Prostate gland (tissue), 2 donors: ENCODE measurements around the gene ARMH3. TPM values are rescaled to one million over a fixed set of nuclear protein-coding genes. Genes with fewer than 3 reads are reported as not detected.

Source experiments
- DNase-seq: peaks from one replicate; pipeline ENCODE4 v3.0.0-alpha.2; 2019; ENCODE audit warnings: low spot score
- H3K27ac ChIP-seq, 2 donors: fragments of 200-600 bp; sonication (generic); 2 replicates each; pipeline ENCODE4 v1.5.1; 2017 to 2019
- H3K27me3 ChIP-seq: fragments of 200-600 bp; sonication (generic); replicated peaks from 2 replicates; pipeline ENCODE4 v1.5.1; 2019; ENCODE audit not compliant: insufficient read depth
- H3K36me3 ChIP-seq, 2 donors: fragments of 200-600 bp; sonication (generic); 1 replicate in 1 of 2; 2 replicates in 1 of 2; pipeline versions ENCODE4 v1.5.1 to v1.8.1; 2017 to 2019
- H3K4me1 ChIP-seq: fragments of 200-600 bp; sonication (generic); replicated peaks from 2 replicates; pipeline ENCODE4 v1.5.1; 2019
- H3K4me3 ChIP-seq, 2 donors: fragments of 200-600 bp; sonication (generic); 2 replicates each; pipeline ENCODE4 v1.5.1; 2017 to 2019
- H3K9me3 ChIP-seq: fragments of 200-600 bp; sonication (generic); 2 replicates; pipeline ENCODE4 v1.5.1; 2017
- POLR2A ChIP-seq: fragments of 450-650 bp; IDR thresholded peaks from one replicate; pipeline ENCODE4 v1.6.1; 2016; ENCODE audit warnings: antibody characterized with exemption, mild to moderate bottlenecking
- POLR2AphosphoS5 ChIP-seq: sonication (generic); formaldehyde crosslinking; IDR thresholded peaks from one replicate; pipeline ENCODE4 v1.6.1; 2017; ENCODE audit warnings: antibody characterized with exemption
- WGBS: methylation state at CpG from one replicate; pipeline ENCODE4 v1.1.5; 2018; 5-methylcytosine and 5-hydroxymethylcytosine counted together
- intact Hi-C: fragments of 100-400 bp; cut with DNase I; formaldehyde crosslinking; loops from one replicate; pipeline ENCODE4 v1.14.2; 2022
- total RNA-seq, 2 donors: library from RNA; depleted of rRNA; stranded (reverse); fragments of >200 nt; gene quantifications; one replicate each; pipeline ENCODE4 v1.1.0, GENCODE V29; 2016
- TF ChIP-seq, protein P1 (sequence below), 4 experiments: fragments of 200-600 bp in 2 of 4; fragments of 450-650 bp in 2 of 4; sonication (generic) in 2 of 4; IDR thresholded peaks; 1 replicate in 3 of 4; 2 replicates in 1 of 4; pipeline ENCODE4 v1.5.1; 2016 to 2019; ENCODE audit warnings: antibody characterized with exemption in 4 of 4, mild to moderate bottlenecking in 2 of 4, moderate library complexity in 2 of 4

The ARMH3 gene
- total RNA-seq, 2 donors from 2014 or later: 15.1 to 20.5 TPM

GRCh38 chr10:102033787-102034186 is 22.2 kb downstream of the ARMH3 start:
- Histone ChIP-seq H3K36me3 (no peaks in the 10 kb centered on the region), H3K4me1 (no peaks in the 10 kb centered on the region), H3K27me3 (no peaks in the 10 kb centered on the region), H3K9me3 (no peaks in the 10 kb centered on the region), H3K4me3 (no peak overlapping the region), H3K27ac (no peak overlapping the region)
- 75% methylated on average over 2 of the region's 2 CpGs for WGBS
- DNase-seq: no peak
- no peak for TF ChIP-seq POLR2A
- intact Hi-C loops: no loop called here

DNA sequence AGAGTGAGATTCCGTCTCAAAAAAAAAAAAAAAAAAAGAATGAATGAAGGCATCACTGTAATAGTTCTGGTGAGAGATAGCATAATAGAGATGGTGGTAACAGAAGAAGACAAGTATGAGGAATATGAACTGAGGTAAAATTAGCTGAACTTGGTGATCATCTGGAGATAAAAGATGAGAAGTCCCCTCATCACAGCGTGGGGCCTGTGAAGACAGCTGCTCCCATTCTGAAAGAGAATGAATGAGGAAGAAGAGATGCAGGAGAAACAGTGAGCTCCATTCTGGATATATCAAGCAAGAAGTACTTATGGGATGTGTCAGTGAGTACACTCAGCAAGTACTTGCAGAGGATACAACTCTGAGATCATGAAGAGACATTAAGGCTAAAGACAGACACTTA is 28.7 kb downstream of the ARMH3 start:
- H3K4me1 ChIP-seq: no peaks in the 10 kb centered on the region
- WGBS: 92% methylated on average over 2 of the region's 2 CpGs

GRCh38 chr10:102024799-102025198 is 31.2 kb downstream of the ARMH3 start:
- no peak for TF ChIP-seq POLR2AphosphoS5
- TF ChIP-seq, protein P1, sequence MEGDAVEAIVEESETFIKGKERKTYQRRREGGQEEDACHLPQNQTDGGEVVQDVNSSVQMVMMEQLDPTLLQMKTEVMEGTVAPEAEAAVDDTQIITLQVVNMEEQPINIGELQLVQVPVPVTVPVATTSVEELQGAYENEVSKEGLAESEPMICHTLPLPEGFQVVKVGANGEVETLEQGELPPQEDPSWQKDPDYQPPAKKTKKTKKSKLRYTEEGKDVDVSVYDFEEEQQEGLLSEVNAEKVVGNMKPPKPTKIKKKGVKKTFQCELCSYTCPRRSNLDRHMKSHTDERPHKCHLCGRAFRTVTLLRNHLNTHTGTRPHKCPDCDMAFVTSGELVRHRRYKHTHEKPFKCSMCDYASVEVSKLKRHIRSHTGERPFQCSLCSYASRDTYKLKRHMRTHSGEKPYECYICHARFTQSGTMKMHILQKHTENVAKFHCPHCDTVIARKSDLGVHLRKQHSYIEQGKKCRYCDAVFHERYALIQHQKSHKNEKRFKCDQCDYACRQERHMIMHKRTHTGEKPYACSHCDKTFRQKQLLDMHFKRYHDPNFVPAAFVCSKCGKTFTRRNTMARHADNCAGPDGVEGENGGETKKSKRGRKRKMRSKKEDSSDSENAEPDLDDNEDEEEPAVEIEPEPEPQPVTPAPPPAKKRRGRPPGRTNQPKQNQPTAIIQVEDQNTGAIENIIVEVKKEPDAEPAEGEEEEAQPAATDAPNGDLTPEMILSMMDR (IDR thresholded peaks at IDR 0.05): no peak
- no peak for TF ChIP-seq POLR2A
- 78% methylated on average over 3 of the region's 3 CpGs for WGBS
- no peak for DNase-seq
- no peaks in the 10 kb centered on the region for H3K9me3 ChIP-seq
- H3K4me3 ChIP-seq: no peak overlapping the region
- intact Hi-C loops: no loop called here
- no peaks in the 10 kb centered on the region for H3K27me3 ChIP-seq
- H3K27ac ChIP-seq: no peak overlapping the region
- peaks cover 0 to 3% of the 10 kb centered on the region in 2 donors for H3K36me3 ChIP-seq
- no peaks in the 10 kb centered on the region for H3K4me1 ChIP-seq

More for the DNA sequence above, 28.7 kb downstream of the ARMH3 start:
- H3K36me3 ChIP-seq: peaks cover 0 to 3% of the 10 kb centered on the region in 2 donors
- H3K27ac ChIP-seq: no peak overlapping the region
- no peaks in the 10 kb centered on the region for H3K9me3 ChIP-seq
- intact Hi-C loops: no loop called here
- TF ChIP-seq, protein P1 (IDR thresholded peaks at IDR 0.05): no peak
- TF ChIP-seq POLR2AphosphoS5 (no peak), POLR2A (no peak)
- no peaks in the 10 kb centered on the region for H3K27me3 ChIP-seq
- no peak for DNase-seq
- no peak overlapping the region for H3K4me3 ChIP-seq

DNA sequence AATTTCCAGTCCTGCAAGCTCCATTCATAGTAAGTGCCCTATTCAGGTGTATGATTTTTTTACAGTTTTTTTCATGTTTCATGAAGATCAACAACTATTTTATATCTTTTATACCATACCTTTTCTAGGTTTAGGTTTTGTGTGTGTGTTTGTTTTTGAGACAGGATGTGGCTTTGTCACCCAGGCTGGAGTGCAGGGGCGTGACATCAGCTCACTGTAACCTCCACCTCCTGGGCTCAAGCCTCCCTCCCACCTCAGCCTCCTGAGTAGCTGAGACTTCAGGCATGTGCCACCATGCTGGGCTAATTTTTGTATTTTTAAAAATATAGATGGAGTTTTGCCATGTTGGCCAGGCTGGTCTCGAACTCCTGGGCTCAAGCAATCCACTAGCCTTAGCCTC is 35.0 kb downstream of the ARMH3 start:
- 100% methylated on average over 2 of the region's 2 CpGs for WGBS
- no peak overlapping the region for H3K27ac ChIP-seq
- no peak overlapping the region for H3K4me3 ChIP-seq
- peaks cover 0 to 3% of the 10 kb centered on the region in 2 donors for H3K36me3 ChIP-seq
- intact Hi-C loops: no loop called here
- H3K27me3 ChIP-seq: no peaks in the 10 kb centered on the region
- H3K4me1 ChIP-seq: no peaks in the 10 kb centered on the region
- DNase-seq: no peak
- TF ChIP-seq POLR2AphosphoS5 (no peak), POLR2A (no peak)
- TF ChIP-seq, protein P1 (IDR thresholded peaks at IDR 0.05): no peak
- no peaks in the 10 kb centered on the region for H3K9me3 ChIP-seq

- no peaks in the 10 kb centered on the region for H3K36me3 ChIP-seq
- intact Hi-C loops: no loop called here
- H3K4me3 ChIP-seq: no peak overlapping the region
- no peak overlapping the region for H3K27ac ChIP-seq
- DNase-seq: no peak
- WGBS: 91% methylated on average over 2 of the region's 2 CpGs
- TF ChIP-seq POLR2A (no peak), POLR2AphosphoS5 (no peak)
- TF ChIP-seq, protein P1 (IDR thresholded peaks at IDR 0.05): no peak
- no peaks in the 10 kb centered on the region for H3K9me3 ChIP-seq
- no peaks in the 10 kb centered on the region for H3K27me3 ChIP-seq
- H3K4me1 ChIP-seq: no peaks in the 10 kb centered on the region
Measured at GRCh38 chr10:102017295-102017694, 38.7 kb downstream of the ARMH3 start.
